Loucy (cell line): ENCODE results near the gene LDLRAD4.

ENCODE experiments used
- H2AFZ ChIP-seq: fragments of 200-600 bp; sonication (generic); 2 replicates; pipeline ENCODE4 v1.6.0; 2016; ENCODE audit warnings: antibody characterized with exemption, mild to moderate bottlenecking, low read length, moderate library complexity
- H3F3A ChIP-seq: fragments of 200-600 bp; 2 replicates; pipeline ENCODE4 v1.6.0; 2016; ENCODE audit warnings: antibody characterized with exemption, low read depth, mild to moderate bottlenecking
- H3K27me3 ChIP-seq: fragments of 200-600 bp; sonication (generic); 2 replicates; pipeline ENCODE4 v1.6.1; 2014; ENCODE audit warnings: low read length, mild to moderate bottlenecking; ENCODE audit not compliant: insufficient read depth, poor library complexity, severe bottlenecking
- H3K36me3 ChIP-seq: fragments of 200-600 bp; sonication (generic); 2 replicates; pipeline ENCODE4 v1.6.1; 2016; ENCODE audit warnings: low read length; ENCODE audit not compliant: insufficient read depth
- H3K4me1 ChIP-seq: fragments of 200-600 bp; sonication (generic); 2 replicates; pipeline ENCODE4 v1.5.1; 2014; ENCODE audit warnings: low read length, mild to moderate bottlenecking; ENCODE audit not compliant: insufficient read depth, poor library complexity, severe bottlenecking
- H3K4me2 ChIP-seq: fragments of 200-600 bp; sonication (generic); 2 replicates; pipeline ENCODE4 v1.6.0; 2014; ENCODE audit warnings: antibody characterized with exemption, low read length, low read depth, mild to moderate bottlenecking; ENCODE audit not compliant: poor library complexity, severe bottlenecking
- H3K4me3 ChIP-seq: fragments of 200-600 bp; sonication (generic); 2 replicates; pipeline ENCODE4 v1.5.1; 2014; ENCODE audit warnings: low read length, mild to moderate bottlenecking, mixed read lengths; ENCODE audit not compliant: poor library complexity, severe bottlenecking
- H3K79me2 ChIP-seq: fragments of 200-600 bp; sonication (generic); 2 replicates; pipeline ENCODE4 v1.6.1; 2014; ENCODE audit warnings: low read length; ENCODE audit not compliant: insufficient read depth
- H3K9ac ChIP-seq: fragments of 200-600 bp; sonication (generic); 2 replicates; pipeline ENCODE4 v1.6.0; 2014; ENCODE audit warnings: mild to moderate bottlenecking, low read depth, low read length, moderate library complexity; ENCODE audit not compliant: poor library complexity, severe bottlenecking
- H3K9me2 ChIP-seq: fragments of 200-600 bp; sonication (generic); replicated peaks from 2 replicates; pipeline ENCODE4 v1.6.1; 2016; ENCODE audit warnings: low read depth, low read length, mixed read lengths
- H3K9me3 ChIP-seq: fragments of 200-600 bp; sonication (generic); 2 replicates; pipeline ENCODE4 v1.6.1; 2014; ENCODE audit warnings: mild to moderate bottlenecking, antibody characterized with exemption, low read length, low read depth; ENCODE audit not compliant: insufficient read depth
- H4K20me1 ChIP-seq: fragments of 200-600 bp; sonication (generic); 2 replicates; pipeline ENCODE4 v1.6.0; 2014; ENCODE audit warnings: antibody characterized with exemption, low read length, mild to moderate bottlenecking; ENCODE audit not compliant: insufficient read depth, poor library complexity, severe bottlenecking
- CTCF ChIP-seq: fragments of 200-600 bp; sonication (generic); conservative IDR thresholded peaks from 2 replicates; pipeline ENCODE4 v1.5.1; 2014; ENCODE audit warnings: mild to moderate bottlenecking, antibody characterized with exemption, low read length
- EZH2phosphoT487 ChIP-seq: fragments of 200-600 bp; IDR thresholded peaks from 2 replicates; pipeline ENCODE4 v1.6.1; 2018; ENCODE audit warnings: antibody characterized with exemption, mild to moderate bottlenecking, moderate library complexity, borderline replicate concordance

The LDLRAD4 gene

GRCh38 chr18:13642440-13642827 is 423.9 kb downstream of the LDLRAD4 start:
- H2AFZ ChIP-seq = no peak overlapping the region
- H3K4me3 ChIP-seq = no peak overlapping the region
- peaks cover 50% of the 10 kb centered on the region; the same call in 1 of the 2 replicates for H3K36me3 ChIP-seq
- no peak for TF ChIP-seq EZH2phosphoT487
- no peak for TF ChIP-seq CTCF
- H3F3A ChIP-seq = no peaks in the 10 kb centered on the region
- no peaks in the 10 kb centered on the region for H3K27me3 ChIP-seq
- no peaks in the 10 kb centered on the region for H3K4me1 ChIP-seq
- peaks cover 13% of the 10 kb centered on the region; the same call in 1 of the 2 replicates for H3K79me2 ChIP-seq
- no peaks in the 10 kb centered on the region for H3K9me2 ChIP-seq
- H3K9ac ChIP-seq = no peak overlapping the region
- H4K20me1 ChIP-seq = no peaks in the 10 kb centered on the region
- no peaks in the 10 kb centered on the region for H3K9me3 ChIP-seq
- H3K4me2 ChIP-seq = no peak overlapping the region

- Histone ChIP-seq H2AFZ (no peak overlapping the region), H3F3A (no peaks in the 10 kb centered on the region), H3K4me2 (no peak overlapping the region), H3K9me3 (no peaks in the 10 kb centered on the region), H3K9me2 (no peaks in the 10 kb centered on the region), H3K4me1 (no peaks in the 10 kb centered on the region), H3K36me3 (peaks cover 56% of the 10 kb centered on the region; the same call in 1 of the 2 replicates), H4K20me1 (no peaks in the 10 kb centered on the region), H3K27me3 (no peaks in the 10 kb centered on the region), H3K4me3 (no peak overlapping the region), H3K79me2 (peaks cover 12% of the 10 kb centered on the region; the same call in 1 of the 2 replicates), H3K9ac (no peak overlapping the region)
- no peak for TF ChIP-seq EZH2phosphoT487
- no peak for TF ChIP-seq CTCF
Measured at GRCh38 chr18:13643261-13643751, 424.7 kb downstream of the LDLRAD4 start.

- TF ChIP-seq CTCF = no peak
- TF ChIP-seq EZH2phosphoT487 = no peak
- H3K79me2 ChIP-seq = no peaks in the 10 kb centered on the region
- no peaks in the 10 kb centered on the region for H3F3A ChIP-seq
- no peak overlapping the region for H3K4me2 ChIP-seq
- H3K4me3 ChIP-seq = no peak overlapping the region
- no peaks in the 10 kb centered on the region for H3K4me1 ChIP-seq
- H3K9me3 ChIP-seq = no peaks in the 10 kb centered on the region
- H4K20me1 ChIP-seq = no peaks in the 10 kb centered on the region
- peaks cover 44% of the 10 kb centered on the region; the same call in 1 of the 2 replicates for H3K36me3 ChIP-seq
- H3K27me3 ChIP-seq = no peaks in the 10 kb centered on the region
- H3K9ac ChIP-seq = no peak overlapping the region
- H2AFZ ChIP-seq = no peak overlapping the region
- H3K9me2 ChIP-seq = no peaks in the 10 kb centered on the region
Measured at GRCh38 chr18:13645093-13645492, 426.5 kb downstream of the LDLRAD4 start.
